Smooth muscle cell (in vitro differentiated cells): Measurements from ENCODE around the gene TLDC2. TPM values are rescaled to one million over a fixed set of nuclear protein-coding genes. Genes with fewer than 3 reads are reported as not detected.

Source experiments
- DNase-seq: peaks from one replicate; lab custom pipeline; 2025; ENCODE audit not compliant: unreplicated experiment; lab: John Stamatoyannopoulos, UW
- H2AFZ ChIP-seq: fragments of 200-600 bp; sonication (generic); 2 replicates; pipeline ENCODE4 v1.6.0; 2016; ENCODE audit warnings: antibody characterized with exemption, low read depth, mild to moderate bottlenecking
- H3F3A ChIP-seq: fragments of 200-600 bp; sonication (generic); 2 replicates; pipeline ENCODE4 v1.6.0; 2017; ENCODE audit warnings: antibody characterized with exemption, low read depth
- H3K27ac ChIP-seq: fragments of 200-600 bp; sonication (generic); 2 replicates; pipeline ENCODE4 v1.5.1; 2016; ENCODE audit warnings: low read depth, mild to moderate bottlenecking
- H3K27me3 ChIP-seq: fragments of 200-600 bp; sonication (generic); 2 replicates; pipeline ENCODE4 v1.6.1; 2016; ENCODE audit warnings: low read depth, mild to moderate bottlenecking
- H3K36me3 ChIP-seq: fragments of 200-600 bp; sonication (generic); 2 replicates; pipeline ENCODE4 v1.5.1; 2016; ENCODE audit warnings: low read depth
- H3K4me1 ChIP-seq: fragments of 200-600 bp; sonication (generic); 2 replicates; pipeline ENCODE4 v1.5.1; 2016; ENCODE audit warnings: low read depth
- H3K4me2 ChIP-seq: fragments of 200-600 bp; sonication (generic); 2 replicates; pipeline ENCODE4 v1.6.0; 2016; ENCODE audit warnings: mild to moderate bottlenecking
- H3K4me3 ChIP-seq: fragments of 200-600 bp; sonication (generic); 2 replicates; pipeline ENCODE4 v1.5.1; 2016; ENCODE audit warnings: mild to moderate bottlenecking
- H3K79me2 ChIP-seq: fragments of 200-600 bp; sonication (generic); 2 replicates; pipeline ENCODE4 v1.6.0; 2016; ENCODE audit warnings: low read depth, mild to moderate bottlenecking
- H3K9ac ChIP-seq: fragments of 200-600 bp; sonication (generic); 2 replicates; pipeline ENCODE4 v1.6.0; 2016; ENCODE audit warnings: low read depth
- H3K9me3 ChIP-seq: fragments of 200-600 bp; sonication (generic); replicated peaks from 2 replicates; pipeline ENCODE4 v1.5.1; 2016; ENCODE audit warnings: low read depth
- H4K20me1 ChIP-seq: fragments of 200-600 bp; sonication (generic); 2 replicates; pipeline ENCODE4 v1.6.0; 2016; ENCODE audit warnings: low read depth
- CTCF ChIP-seq: fragments of 200-600 bp; sonication (generic); IDR thresholded peaks from 2 replicates; pipeline ENCODE4 v1.5.1; 2017; ENCODE audit warnings: borderline replicate concordance, mild to moderate bottlenecking, antibody characterized with exemption; ENCODE audit not compliant: insufficient read depth, poor library complexity, severe bottlenecking
- WGBS: methylation state at CpG from one replicate; pipeline ENCODE4 v1.1.7; 2016; ENCODE audit warnings: low lambda C conversion rate; 5-methylcytosine and 5-hydroxymethylcytosine counted together
- polyA plus RNA-seq: library from polyadenylated mRNA; unstranded; fragments of >200 nt; fragmentation: Nextera tagmentation; extraction: Ambion mirVana; gene quantifications from 2 replicates; pipeline ENCODE4 v1.2.1, GENCODE V29; 2016
- total RNA-seq: library from RNA; depleted of rRNA; stranded (reverse); fragments of >200 nt; gene quantifications from 2 replicates; pipeline ENCODE4 v1.2.3, GENCODE V29; 2014

The TLDC2 gene
- total and polyA plus RNA-seq, 2 experiments from 2014 or later: not detected

GRCh38 chr20:36847710-36848040 is 28.3 kb upstream of the TLDC2 start:
- peaks cover 43% of the 10 kb centered on the region for H3K79me2 ChIP-seq
- TF ChIP-seq CTCF: no peak
- H3K27ac ChIP-seq: peak overlapping the region; percentile 83

GRCh38 chr20:36848078-36848660 is 27.8 kb upstream of the TLDC2 start:
- H3K4me3 ChIP-seq: no peak overlapping the region

More at GRCh38 chr20:36847710-36848040, 28.3 kb upstream of the TLDC2 start:
- H4K20me1 ChIP-seq: peaks cover 39% of the 10 kb centered on the region
- no peak for DNase-seq
- H3K36me3 ChIP-seq: peaks cover 3% of the 10 kb centered on the region
- H3F3A ChIP-seq: peaks cover 4% of the 10 kb centered on the region
- H3K4me2 ChIP-seq: peak overlapping the region; percentile 63
- H3K9ac ChIP-seq: no peak overlapping the region
- WGBS: 100% methylated on average over 1 of the region's 1 CpG
- H3K27me3 ChIP-seq: no peaks in the 10 kb centered on the region
- no peak overlapping the region for H3K4me3 ChIP-seq
- no peak overlapping the region for H2AFZ ChIP-seq
- peaks cover 9% of the 10 kb centered on the region for H3K4me1 ChIP-seq
- H3K9me3 ChIP-seq: no peaks in the 10 kb centered on the region

GRCh38 chr20:36848677-36849076 is 27.3 kb upstream of the TLDC2 start:
- H3K4me1 ChIP-seq: peaks cover 9% of the 10 kb centered on the region
- no peak overlapping the region for H3K9ac ChIP-seq
- no peak overlapping the region for H3K4me3 ChIP-seq
- no peak overlapping the region for H2AFZ ChIP-seq
- no peaks in the 10 kb centered on the region for H3K9me3 ChIP-seq
- peak overlapping the region; percentile 63 for H3K4me2 ChIP-seq
- H3K79me2 ChIP-seq: peaks cover 51% of the 10 kb centered on the region
- H3K27me3 ChIP-seq: no peaks in the 10 kb centered on the region
- H3K27ac ChIP-seq: peak overlapping the region; percentile 83
- no peak for TF ChIP-seq CTCF
- DNase-seq: no peak
- peaks cover 3% of the 10 kb centered on the region for H3K36me3 ChIP-seq
- H3F3A ChIP-seq: peaks cover 4% of the 10 kb centered on the region
- H4K20me1 ChIP-seq: peaks cover 48% of the 10 kb centered on the region

More at GRCh38 chr20:36848078-36848660, 27.8 kb upstream of the TLDC2 start:
- no peak overlapping the region for H2AFZ ChIP-seq
- WGBS: 36% methylated on average over 6 of the region's 6 CpGs
- H3K27ac ChIP-seq: peak overlapping the region; percentile 83
- H3K9ac ChIP-seq: no peak overlapping the region
- peak overlapping the region; percentile 63 for H3K4me2 ChIP-seq
- peaks cover 4% of the 10 kb centered on the region for H3F3A ChIP-seq
- H3K79me2 ChIP-seq: peaks cover 47% of the 10 kb centered on the region
- H3K4me1 ChIP-seq: peaks cover 9% of the 10 kb centered on the region
- H4K20me1 ChIP-seq: peaks cover 43% of the 10 kb centered on the region
- no peaks in the 10 kb centered on the region for H3K9me3 ChIP-seq
- peaks cover 3% of the 10 kb centered on the region for H3K36me3 ChIP-seq
- no peak for TF ChIP-seq CTCF
- DNase-seq: no peak
- no peaks in the 10 kb centered on the region for H3K27me3 ChIP-seq
